AG09309 (cell line): ENCODE measurements around the gene ARPP21.
"Not testable (repeated sequence)": the region's sequence is repeated elsewhere in the genome, so short reads cannot be mapped to it uniquely, and the experiment has no call there.

Experiments
- DNase-seq: peaks from one replicate; pipeline ENCODE4 v3.0.0-alpha.2; 2010; ENCODE audit warnings: low read depth
- H3K4me3 ChIP-seq: 2 replicates; pipeline ENCODE4 v1.5.1; 2011; ENCODE audit warnings: mild to moderate bottlenecking, low read depth, low read length, moderate library complexity; ENCODE audit not compliant: control insufficient read depth
- CTCF ChIP-seq: IDR thresholded peaks from 2 replicates; pipeline ENCODE4 v1.5.1; 2011; ENCODE audit warnings: mild to moderate bottlenecking, low read depth, low read length, inconsistent platforms; ENCODE audit not compliant: insufficient read depth, control insufficient read depth; ENCODE audit errors: missing control alignments

ARPP21 gene

DNA sequence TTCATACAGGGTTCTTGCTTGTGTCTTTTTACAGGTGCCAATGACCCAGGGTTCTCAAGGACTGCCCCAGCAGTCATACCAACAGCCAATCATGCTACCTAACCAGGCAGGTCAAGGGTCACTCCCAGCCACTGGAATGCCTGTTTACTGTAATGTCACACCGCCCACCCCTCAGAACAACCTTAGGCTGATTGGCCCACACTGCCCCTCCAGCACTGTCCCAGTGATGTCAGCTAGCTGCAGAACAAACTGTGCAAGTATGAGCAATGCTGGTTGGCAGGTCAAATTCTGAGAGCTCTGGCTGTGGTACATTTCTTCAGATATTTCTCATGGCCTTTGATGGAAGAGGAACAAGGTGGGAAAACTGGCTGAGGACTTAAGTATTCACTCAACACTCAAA lies 154.3 kb downstream of the ARPP21 start:
- no peak for TF ChIP-seq CTCF
- H3K4me3 ChIP-seq: no peak overlapping the region
- DNase-seq: no peak

DNA sequence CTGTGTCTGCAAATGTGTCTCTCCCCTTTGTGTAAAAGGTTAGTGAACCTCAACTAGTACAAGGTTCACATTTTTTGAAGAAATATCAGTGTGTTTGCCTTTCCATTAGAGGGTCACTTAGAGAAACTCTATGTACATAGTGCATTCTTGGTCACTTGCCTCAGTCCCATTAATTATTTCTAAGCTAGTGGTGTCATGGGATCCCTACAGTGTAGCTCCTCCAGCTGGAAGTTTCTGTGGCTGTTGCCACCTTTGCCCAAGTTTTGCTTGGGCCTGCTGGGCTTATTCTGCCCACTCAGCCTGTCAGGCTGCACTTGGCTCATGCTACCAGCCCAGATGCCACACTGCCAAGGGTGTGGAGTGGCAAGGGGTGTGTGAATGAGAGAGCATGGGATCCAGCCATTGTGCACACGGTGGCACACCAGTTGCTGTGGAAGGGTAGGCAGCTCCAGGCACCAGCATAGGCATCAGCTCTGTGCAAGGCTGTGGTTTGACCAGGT lies 161.7 kb downstream of the ARPP21 start:
- no peak overlapping the region for H3K4me3 ChIP-seq
- TF ChIP-seq CTCF: no peak
- DNase-seq: no peak

GRCh38 chr3:35814531-35814930 lies 175.2 kb downstream of the ARPP21 start:
- TF ChIP-seq CTCF: no peak
- DNase-seq: no peak
- H3K4me3 ChIP-seq: no peak overlapping the region

DNA sequence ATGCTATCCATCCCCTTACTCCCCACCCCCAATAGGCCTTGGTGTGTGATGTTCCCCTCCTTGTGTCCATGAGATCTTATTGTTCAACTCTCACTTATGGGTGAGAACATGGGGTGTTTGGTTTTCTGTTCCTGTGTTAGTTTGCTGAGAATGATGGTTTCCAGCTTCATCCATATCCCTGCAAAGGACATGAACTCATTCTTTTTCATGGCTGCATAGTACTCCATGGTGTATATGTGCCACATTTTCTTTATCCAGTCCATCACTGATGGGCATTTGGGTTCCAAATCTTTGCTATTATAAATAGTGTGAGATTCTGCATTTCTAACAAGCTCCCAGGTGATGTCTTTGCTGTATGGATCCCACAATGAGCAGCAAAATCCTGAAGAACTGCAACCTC lies 176.5 kb downstream of the ARPP21 start:
- not testable (repeated sequence) for H3K4me3 ChIP-seq, DNase-seq

DNA sequence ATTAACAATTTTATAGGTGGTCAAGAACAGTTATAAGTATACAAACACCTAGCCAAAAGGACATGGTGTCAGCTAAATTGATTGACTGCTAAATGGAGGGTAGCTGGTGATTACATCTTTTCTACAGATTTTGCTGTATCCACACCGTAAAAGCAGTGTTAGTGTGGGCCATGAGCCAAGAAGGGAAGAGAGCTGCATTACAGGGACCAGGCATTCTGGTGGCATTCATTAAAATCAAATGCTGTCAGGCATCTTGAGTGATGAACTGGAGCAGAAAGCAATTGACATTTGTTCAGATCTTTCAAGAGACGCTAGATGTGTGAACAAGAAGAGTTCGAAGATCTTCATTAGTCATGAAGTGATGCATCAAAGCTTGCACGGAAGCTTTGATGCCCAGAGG lies 177.9 kb downstream of the ARPP21 start:
- no peak overlapping the region for H3K4me3 ChIP-seq
- DNase-seq: no peak
- no peak for TF ChIP-seq CTCF

DNA sequence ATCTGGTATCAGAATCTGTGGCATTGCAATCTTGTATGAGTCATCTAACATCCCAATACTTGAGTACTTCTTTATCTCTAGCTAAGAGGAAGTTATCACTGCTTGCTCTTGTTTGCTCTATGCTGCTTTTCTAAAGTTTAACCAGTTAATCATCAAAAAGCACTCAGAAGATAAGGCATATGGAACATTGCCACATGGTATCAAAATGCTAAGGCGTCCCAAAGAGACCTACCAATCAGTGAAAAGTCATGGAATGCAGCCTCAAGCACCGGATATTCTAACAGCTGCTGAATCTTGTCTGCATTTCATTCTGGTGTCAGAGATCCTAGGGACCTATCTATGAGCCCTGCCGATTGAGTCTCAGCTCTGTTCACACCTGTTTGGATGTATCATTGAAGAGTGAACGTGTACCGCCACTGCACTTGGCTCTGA lies 192.8 kb downstream of the ARPP21 start:
- no peak for TF ChIP-seq CTCF
- H3K4me3 ChIP-seq: no peak overlapping the region
- DNase-seq: no peak
